Activated T-cell treated with anti-CD3 and anti-CD28 coated beads for 24 hours (primary cell): ENCODE results near the gene UBAP1L.
"Not testable (repeated sequence)": the region's sequence is repeated elsewhere in the genome, so short reads cannot be mapped to it uniquely, and the experiment has no call there.

ENCODE experiments used
- DNase-seq: peaks from one replicate; pipeline ENCODE4 v3.0.0-alpha.2; 2020; ENCODE audit warnings: low read depth

The UBAP1L gene

DNA sequence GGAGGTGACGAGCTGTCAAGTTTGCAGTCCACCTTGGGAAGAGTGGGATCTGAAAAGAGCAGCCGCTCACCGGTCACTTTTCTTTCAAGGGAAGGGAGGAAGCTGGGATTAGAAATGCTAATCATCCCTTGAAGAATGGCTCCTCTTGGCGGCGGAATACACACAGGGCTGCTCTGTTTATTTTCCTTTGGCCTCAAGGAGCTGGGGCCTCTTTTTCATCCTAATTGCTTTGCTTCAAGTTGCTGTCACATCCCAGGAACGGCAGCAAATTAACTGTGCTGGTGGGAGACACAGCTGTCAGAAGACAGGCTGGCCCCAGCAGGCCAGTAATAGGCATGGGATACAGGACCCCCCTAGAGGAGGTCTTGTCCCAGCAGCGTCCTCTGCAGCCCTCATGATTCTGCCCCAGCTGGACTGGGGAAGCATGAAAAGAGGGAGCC is 31.7 kb downstream of the UBAP1L start:
- no peak for DNase-seq

DNA sequence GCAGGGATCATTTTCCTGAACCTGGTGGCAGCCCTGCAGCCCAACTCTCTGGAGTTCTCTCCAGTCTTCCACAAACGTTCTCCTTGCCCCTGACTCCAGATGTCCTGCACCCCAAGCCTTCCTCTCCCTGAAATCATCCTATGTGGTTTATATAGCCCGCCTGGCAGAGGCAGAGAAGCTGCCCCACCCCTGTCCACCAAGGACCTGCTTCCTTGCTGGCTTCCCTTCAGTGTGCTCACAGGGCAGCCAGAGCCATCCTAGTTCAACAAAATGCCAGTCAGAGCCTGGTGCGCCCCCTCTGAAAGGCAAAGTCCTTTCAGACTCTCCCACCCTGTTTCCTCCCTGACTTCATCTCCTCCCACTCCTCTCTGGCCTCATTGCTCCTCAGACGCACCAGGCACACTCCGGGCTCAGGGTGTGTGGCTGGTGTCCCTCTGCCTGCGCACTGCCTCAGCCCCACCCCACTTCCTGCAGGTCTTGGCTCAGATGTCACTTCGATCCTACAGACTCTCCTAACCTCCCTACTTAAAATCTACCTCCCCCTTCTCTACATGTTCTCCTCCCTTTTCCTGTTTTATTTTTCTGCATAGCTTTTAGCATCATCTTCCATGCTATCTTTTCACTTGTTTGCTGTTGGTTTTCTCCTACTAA is 32.6 kb downstream of the UBAP1L start:
- no peak for DNase-seq

DNA sequence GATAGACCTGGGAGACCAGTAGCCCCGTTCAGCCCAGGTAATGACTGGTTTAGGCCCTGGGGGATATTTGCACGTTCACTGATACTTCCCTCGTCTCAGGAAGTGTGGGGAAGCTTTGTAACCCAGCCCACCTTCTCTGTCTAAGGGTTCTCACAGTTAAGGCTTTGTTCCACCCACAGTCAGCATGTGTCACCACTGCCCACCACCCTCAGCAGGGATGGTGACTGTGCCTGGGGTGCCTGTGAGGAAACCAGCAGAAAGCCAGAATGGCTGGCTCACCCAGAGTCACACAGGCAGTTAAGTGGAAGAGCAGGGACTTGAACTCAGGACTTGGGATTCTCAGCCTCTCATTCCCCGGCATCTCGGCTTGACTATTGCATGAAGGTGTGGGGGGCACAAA is 33.2 kb downstream of the UBAP1L start:
- no peak for DNase-seq

GRCh38 chr15:65081270-65081669 is 33.7 kb downstream of the UBAP1L start:
- DNase-seq = no peak

DNA sequence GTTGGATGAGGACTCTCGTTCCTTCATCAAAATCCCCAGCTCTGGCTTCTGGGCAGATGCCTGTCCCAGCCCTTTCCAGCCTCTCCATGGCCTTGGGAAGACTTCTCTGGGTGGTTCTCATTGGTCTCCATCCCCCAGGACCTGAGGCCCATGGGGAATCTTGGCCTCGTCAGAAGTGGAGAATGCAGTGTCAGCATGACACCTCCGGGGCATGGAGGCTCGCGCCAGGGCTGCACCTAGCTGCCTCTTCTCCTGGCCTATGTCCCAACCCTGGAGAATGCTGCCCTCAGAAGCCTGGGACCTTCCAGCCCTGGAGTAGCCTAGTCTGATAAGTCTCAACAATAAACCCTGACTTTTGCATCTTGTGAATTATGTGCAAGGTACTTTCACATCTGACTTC is 35.4 kb downstream of the UBAP1L start:
- no peak for DNase-seq

- peak; percentile 44 for DNase-seq
These were observed 37.0 kb downstream of the UBAP1L start for GRCh38 chr15:65077981-65078352.

- no peak for DNase-seq
These were observed 37.6 kb downstream of the UBAP1L start for GRCh38 chr15:65077291-65077980.

DNA sequence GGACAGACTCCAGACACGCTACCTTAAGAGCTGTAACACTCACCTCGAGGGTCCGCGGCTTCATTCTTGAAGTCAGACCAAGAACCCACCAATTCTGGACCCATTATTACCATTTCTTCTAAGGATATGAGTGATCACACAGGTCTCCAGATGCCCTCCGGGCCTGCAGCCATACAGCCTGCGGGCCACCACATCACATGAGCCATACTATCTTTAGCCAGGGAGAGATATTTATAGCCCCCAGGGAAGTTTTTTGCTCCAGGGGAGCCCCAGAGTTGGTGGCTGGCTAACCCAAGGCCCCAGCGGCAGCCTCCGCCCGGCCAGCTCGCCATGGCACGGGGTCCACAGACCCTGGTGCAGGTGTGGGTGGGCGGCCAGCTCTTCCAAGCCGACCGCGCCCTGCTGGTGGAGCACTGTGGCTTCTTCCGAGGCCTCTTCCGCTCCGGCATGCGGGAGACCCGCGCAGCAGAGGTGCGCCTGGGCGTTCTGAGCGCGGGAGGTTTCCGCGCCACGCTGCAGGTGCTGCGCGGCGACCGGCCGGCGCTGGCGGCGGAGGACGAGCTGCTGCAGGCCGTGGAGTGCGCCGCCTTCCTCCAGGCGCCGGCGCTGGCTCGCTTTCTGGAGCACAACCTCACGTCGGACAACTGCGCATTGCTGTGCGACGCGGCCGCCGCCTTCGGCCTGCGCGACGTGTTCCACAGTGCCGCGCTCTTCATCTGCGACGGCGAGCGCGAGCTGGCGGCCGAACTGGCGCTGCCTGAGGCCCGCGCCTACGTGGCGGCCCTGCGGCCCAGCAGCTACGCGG is 38.3 kb downstream of the UBAP1L start, which contains the start of gene KBTBD13:
TSS of gene KBTBD13 (plus strand) at position 261 of the 805 bp plus-strand sequence. CDS start at position 331, 70 bp downstream.
- no peak for DNase-seq

DNA sequence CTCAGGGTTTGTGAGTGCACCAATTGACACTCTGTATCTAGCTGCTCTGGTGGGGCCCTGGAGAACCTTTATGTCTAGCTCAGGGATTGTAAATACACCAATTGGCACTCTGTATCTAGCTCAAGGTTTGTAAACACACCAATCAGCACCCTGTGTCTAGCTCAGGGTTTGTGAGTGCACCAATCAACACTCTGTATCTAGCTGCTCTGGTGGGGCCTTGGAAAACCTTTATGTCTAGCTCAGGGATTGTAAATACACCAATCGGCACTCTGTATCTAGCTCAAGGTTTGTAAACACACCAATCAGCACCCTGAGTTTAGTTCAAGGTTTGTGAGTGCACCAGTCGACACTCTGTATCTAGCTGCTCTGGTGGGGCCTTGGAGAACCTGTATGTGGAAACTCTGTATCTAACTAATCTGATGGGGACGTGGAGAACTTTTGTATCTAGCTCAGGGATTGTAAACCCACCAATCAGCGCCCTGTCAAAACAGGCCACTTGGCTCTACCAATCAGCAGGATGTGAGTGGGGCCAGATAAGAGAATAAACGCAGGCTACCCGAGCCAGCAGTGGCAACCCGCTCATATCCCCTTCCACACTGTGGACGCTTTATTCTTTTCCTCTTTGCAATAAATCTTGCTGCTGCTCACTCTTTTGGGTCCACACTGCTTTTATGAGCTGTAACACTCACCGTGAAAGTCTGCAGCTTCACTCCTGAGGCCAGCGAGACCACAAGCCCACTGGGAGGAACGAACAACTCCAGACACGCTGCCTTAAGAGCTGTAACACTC is 39.2 kb downstream of the UBAP1L start:
- DNase-seq = not testable (repeated sequence)

- DNase-seq = not testable (repeated sequence)
These were observed 40.1 kb downstream of the UBAP1L start for GRCh38 chr15:65074946-65075345.

DNA sequence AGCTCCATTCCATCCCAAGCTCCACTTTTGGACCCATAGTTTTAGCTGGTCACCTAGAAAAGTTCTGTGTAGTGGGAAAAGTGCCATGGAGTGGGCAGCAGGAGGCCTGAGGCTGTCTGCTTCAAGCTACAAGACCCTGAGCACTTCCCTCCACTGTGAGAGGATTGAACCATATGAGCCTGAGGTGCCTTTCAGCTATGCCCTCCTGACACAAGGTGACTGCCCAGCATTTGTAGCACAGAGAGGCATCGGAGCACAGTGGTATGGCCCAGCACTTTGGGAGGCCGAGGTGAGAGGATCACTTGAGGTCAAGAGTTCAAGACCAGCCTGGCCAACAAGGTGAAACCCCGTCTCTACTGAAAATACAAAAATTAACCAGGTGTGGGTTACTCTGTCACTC is 42.4 kb downstream of the UBAP1L start:
- DNase-seq = no peak

- no peak for DNase-seq
These were observed 43.0 kb downstream of the UBAP1L start for GRCh38 chr15:65072027-65072426.

- DNase-seq = no peak
These were observed 43.6 kb downstream of the UBAP1L start for GRCh38 chr15:65071381-65071811.

GRCh38 chr15:65069779-65070546 is 45.0 kb downstream of the UBAP1L start:
- no peak for DNase-seq

DNA sequence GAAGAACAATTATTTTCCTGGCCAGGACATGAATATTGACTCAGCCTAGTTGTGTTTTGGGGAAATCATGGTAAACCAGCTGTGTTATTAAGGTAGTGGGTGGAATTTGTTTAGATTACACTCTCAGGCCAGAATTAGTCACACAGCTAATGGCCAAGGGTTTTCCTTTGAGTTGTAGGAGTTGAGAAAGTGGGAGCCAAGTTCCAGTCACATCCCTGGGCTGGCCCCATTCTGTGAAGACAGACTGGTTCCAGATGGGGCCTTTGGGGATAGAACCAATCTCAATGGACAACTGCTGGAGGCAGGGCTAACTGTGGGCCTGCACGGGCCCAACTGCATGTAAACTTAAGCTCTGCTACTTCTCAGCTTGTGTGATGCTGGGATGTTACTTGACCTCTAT is 45.8 kb downstream of the UBAP1L start:
- no peak for DNase-seq

DNA sequence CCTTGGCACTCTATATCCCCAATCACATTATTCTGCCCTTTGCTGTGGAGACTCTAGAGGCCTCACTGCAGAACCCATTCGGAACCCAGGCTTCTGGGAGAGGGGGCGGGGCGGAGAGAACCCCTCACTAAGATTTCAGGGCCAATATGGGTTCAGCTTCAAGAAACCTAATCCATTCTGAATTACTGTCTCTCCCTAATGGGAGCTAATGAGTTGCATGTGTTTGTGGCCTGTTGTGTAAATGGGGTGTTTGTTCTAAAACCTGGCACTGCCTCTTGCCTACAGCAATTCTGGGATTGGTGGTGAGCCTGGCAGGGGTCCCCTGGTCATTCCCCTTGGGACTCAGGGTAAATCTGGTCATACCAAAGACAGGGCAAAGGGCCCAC is 46.6 kb downstream of the UBAP1L start:
- no peak for DNase-seq

- DNase-seq = no peak
These were observed 47.2 kb downstream of the UBAP1L start, which contains the start of gene RASL12 for GRCh38 chr15:65067645-65068402. Gene RASL12 (minus strand): TSS chr15:65067991. CDS start chr15:65067835, 156 bp downstream.

- DNase-seq = no peak
These were observed 47.7 kb downstream of the UBAP1L start for GRCh38 chr15:65067317-65067644.

GRCh38 chr15:65066635-65067316 is 48.2 kb downstream of the UBAP1L start:
- no peak for DNase-seq
